Right atrium auricular region (tissue), 2 donors: Measurements from ENCODE around the gene RNF150. TPM values are rescaled to one million over a fixed set of nuclear protein-coding genes. Genes with fewer than 3 reads are reported as not detected.

Experiments used
- DNase-seq: peaks from one replicate; pipeline ENCODE4 v3.0.0-alpha.2; 2019; ENCODE audit warnings: low spot score
- H3K27ac ChIP-seq, 2 donors: fragments of 200-600 bp; sonication (generic); 1 replicate in 1 of 2; 2 replicates in 1 of 2; pipeline ENCODE4 v1.5.1; 2016 to 2019
- H3K27me3 ChIP-seq, 2 donors: fragments of 200-600 bp; sonication (generic); one replicate each; pipeline versions ENCODE4 v1.5.1 to v1.6.0; 2017 to 2019
- H3K36me3 ChIP-seq: fragments of 200-600 bp; sonication (generic); one replicate; pipeline ENCODE4 v1.5.1; 2016
- H3K4me1 ChIP-seq, 2 donors: fragments of 200-600 bp; sonication (generic); one replicate each; pipeline versions ENCODE4 v1.5.1 to v1.6.0; 2017 to 2019
- H3K4me3 ChIP-seq, 2 donors: fragments of 200-600 bp; sonication (generic); 1 replicate in 1 of 2; 2 replicates in 1 of 2; pipeline ENCODE4 v1.5.1; 2017 to 2019; ENCODE audit warnings: mild to moderate bottlenecking in 1 of 2, moderate library complexity in 1 of 2
- H3K9me3 ChIP-seq, 2 donors: fragments of 200-600 bp; sonication (generic); one replicate each; pipeline ENCODE4 v1.5.1; 2019
- CTCF ChIP-seq, 2 donors: fragments of 200-600 bp; sonication (generic); IDR thresholded peaks; one replicate each; pipeline ENCODE4 v1.5.1; 2019; ENCODE audit warnings: antibody characterized with exemption in 2 of 2
- total RNA-seq, 2 donors: library from RNA; depleted of rRNA; stranded (reverse); fragments of >200 nt; gene quantifications; one replicate each; pipeline ENCODE4 v1.1.0, GENCODE V29; 2016

Gene RNF150
- total RNA-seq, 2 donors from 2014 or later, result 26.2 to 34.2 TPM

GRCh38 chr4:140857111-140857510, 276.2 kb downstream of the RNF150 start:
- DNase-seq, result no peak
- Histone ChIP-seq H3K4me3 (no peak overlapping the region), H3K36me3 (no peaks in the 10 kb centered on the region), H3K27ac (peak overlapping the region; percentile 31 to 37), H3K4me1 (peaks cover 0 to 12% of the 10 kb centered on the region in 2 donors), H3K27me3 (no peaks in the 10 kb centered on the region), H3K9me3 (no peaks in the 10 kb centered on the region)
- TF ChIP-seq CTCF (IDR thresholded peaks at IDR 0.05), result no peak

GRCh38 chr4:140856621-140857062, 276.6 kb downstream of the RNF150 start:
- Histone ChIP-seq H3K4me1 (peaks cover 0 to 12% of the 10 kb centered on the region in 2 donors), H3K27ac (peak overlapping the region; percentile 31 to 37), H3K27me3 (no peaks in the 10 kb centered on the region), H3K36me3 (no peaks in the 10 kb centered on the region), H3K4me3 (no peak overlapping the region), H3K9me3 (no peaks in the 10 kb centered on the region)
- TF ChIP-seq CTCF (IDR thresholded peaks at IDR 0.05), result no peak
- DNase-seq, result no peak

GRCh38 chr4:140854168-140854567, 279.1 kb downstream of the RNF150 start:
- Histone ChIP-seq H3K9me3 (no peaks in the 10 kb centered on the region), H3K27me3 (no peaks in the 10 kb centered on the region), H3K4me1 (peaks cover 0 to 12% of the 10 kb centered on the region in 2 donors), H3K36me3 (no peaks in the 10 kb centered on the region), H3K4me3 (no peak overlapping the region), H3K27ac (no peak overlapping the region)
- no peak for DNase-seq
- no peak for TF ChIP-seq CTCF (IDR thresholded peaks at IDR 0.05)

- Histone ChIP-seq H3K36me3 (no peaks in the 10 kb centered on the region), H3K27me3 (no peaks in the 10 kb centered on the region), H3K9me3 (no peaks in the 10 kb centered on the region), H3K27ac (no peak overlapping the region), H3K4me3 (no peak overlapping the region), H3K4me1 (peaks cover 0 to 9% of the 10 kb centered on the region in 2 donors)
- DNase-seq, result no peak
- TF ChIP-seq CTCF (IDR thresholded peaks at IDR 0.05), result no peak
Observed at GRCh38 chr4:140851804-140852203, 281.5 kb downstream of the RNF150 start.

GRCh38 chr4:140851032-140851636, 282.1 kb downstream of the RNF150 start:
- no peaks in the 10 kb centered on the region for H3K27me3 ChIP-seq
- H3K4me3 ChIP-seq, result no peak overlapping the region
- H3K27ac ChIP-seq, result no peak overlapping the region
- H3K36me3 ChIP-seq, result no peaks in the 10 kb centered on the region
- peaks cover 0 to 2% of the 10 kb centered on the region in 2 donors for H3K4me1 ChIP-seq
- peak; percentile 68 to 80 for TF ChIP-seq CTCF (IDR thresholded peaks at IDR 0.05)
- no peak for DNase-seq
- H3K9me3 ChIP-seq, result no peaks in the 10 kb centered on the region

- Histone ChIP-seq H3K27me3 (no peaks in the 10 kb centered on the region), H3K27ac (no peak overlapping the region), H3K9me3 (no peaks in the 10 kb centered on the region), H3K4me1 (no peaks in the 10 kb centered on the region), H3K36me3 (no peaks in the 10 kb centered on the region), H3K4me3 (no peak overlapping the region)
- no peak for TF ChIP-seq CTCF (IDR thresholded peaks at IDR 0.05)
- DNase-seq, result no peak
Observed at GRCh38 chr4:140849526-140849925, 283.7 kb downstream of the RNF150 start.
